HG03439 (cell line): ENCODE results near the gene EFCC1.

Source experiments
- ATAC-seq: cut with Tn5 transposase; IDR thresholded peaks from one replicate; pipeline ENCODE4 v1.9.1; 2021; ENCODE audit warnings: mild to moderate bottlenecking, moderate library complexity; ENCODE audit not compliant: unreplicated experiment

EFCC1 gene

GRCh38 chr3:128994173-128994512, 7.0 kb upstream of the EFCC1 start:
- ATAC-seq = no peak

- ATAC-seq = no peak
Observed at GRCh38 chr3:128994581-128995546, 6.2 kb upstream of the EFCC1 start.

GRCh38 chr3:128995737-128996136, 5.4 kb upstream of the EFCC1 start:
- ATAC-seq = no peak

GRCh38 chr3:128996200-128996599, 4.9 kb upstream of the EFCC1 start:
- no peak for ATAC-seq

- no peak for ATAC-seq
Observed at GRCh38 chr3:128996726-128997125, 4.4 kb upstream of the EFCC1 start.

- no peak for ATAC-seq
Observed at GRCh38 chr3:128997486-128998133, 3.5 kb upstream of the EFCC1 start.

- ATAC-seq = no peak
Observed at GRCh38 chr3:128998561-128998960, 2.5 kb upstream of the EFCC1 start.

GRCh38 chr3:128999102-128999501, 2.0 kb upstream of the EFCC1 start:
- no peak for ATAC-seq

GRCh38 chr3:129000742-129001100, 383 bp upstream of the EFCC1 start:
- ATAC-seq = no peak

GRCh38 chr3:129001806-129002572, 885 bp downstream of the EFCC1 start:
- ATAC-seq = no peak

- no peak for ATAC-seq
Observed at GRCh38 chr3:129002573-129003569, 1.8 kb downstream of the EFCC1 start.

- ATAC-seq = no peak
Observed at GRCh38 chr3:129003578-129004112, 2.5 kb downstream of the EFCC1 start.

GRCh38 chr3:129004639-129005295, 3.7 kb downstream of the EFCC1 start:
- no peak for ATAC-seq

- ATAC-seq = no peak
Observed at GRCh38 chr3:129005526-129006303, 4.6 kb downstream of the EFCC1 start.

- ATAC-seq = no peak
Observed at GRCh38 chr3:129006864-129007263, 5.8 kb downstream of the EFCC1 start.

- ATAC-seq = no peak
Observed at GRCh38 chr3:129007792-129008191, 6.7 kb downstream of the EFCC1 start.

- ATAC-seq = no peak
Observed at GRCh38 chr3:129009266-129009665, 8.2 kb downstream of the EFCC1 start.

- no peak for ATAC-seq
Observed at GRCh38 chr3:129010310-129010956, 9.3 kb downstream of the EFCC1 start.
